Stimulated activated CD4-positive, alpha-beta T cell treated with anti-CD3 and anti-CD28 coated beads, Interleukin-1b, Interleukin-23, amount 100 ng/mL, for 1 hour (primary cell): ENCODE results near the gene TRIM71.
A peak's percentile ranks its signal among the peaks of the same experiment; 100 is the strongest.
"Not testable (repeated sequence)": the region's sequence is repeated elsewhere in the genome, so short reads cannot be mapped to it uniquely, and the experiment has no call there.

ENCODE experiments used
- DNase-seq, 2 donors: peaks; one replicate each; pipeline ENCODE4 v3.0.0-alpha.2; 2020; ENCODE audit warnings: low read depth in 2 of 2

TRIM71 gene

GRCh38 chr3:32890420-32891276 is 72.9 kb downstream of the TRIM71 start:
- no peak for DNase-seq

DNA sequence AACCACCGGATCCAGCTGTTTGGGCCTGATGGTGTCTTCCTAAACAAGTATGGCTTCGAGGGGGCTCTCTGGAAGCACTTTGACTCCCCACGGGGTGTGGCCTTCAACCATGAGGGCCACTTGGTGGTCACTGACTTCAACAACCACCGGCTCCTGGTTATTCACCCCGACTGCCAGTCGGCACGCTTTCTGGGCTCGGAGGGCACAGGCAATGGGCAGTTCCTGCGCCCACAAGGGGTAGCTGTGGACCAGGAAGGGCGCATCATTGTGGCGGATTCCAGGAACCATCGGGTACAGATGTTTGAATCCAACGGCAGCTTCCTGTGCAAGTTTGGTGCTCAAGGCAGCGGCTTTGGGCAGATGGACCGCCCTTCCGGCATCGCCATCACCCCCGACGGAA is 73.6 kb downstream of the TRIM71 start:
- DNase-seq = no peak

DNA sequence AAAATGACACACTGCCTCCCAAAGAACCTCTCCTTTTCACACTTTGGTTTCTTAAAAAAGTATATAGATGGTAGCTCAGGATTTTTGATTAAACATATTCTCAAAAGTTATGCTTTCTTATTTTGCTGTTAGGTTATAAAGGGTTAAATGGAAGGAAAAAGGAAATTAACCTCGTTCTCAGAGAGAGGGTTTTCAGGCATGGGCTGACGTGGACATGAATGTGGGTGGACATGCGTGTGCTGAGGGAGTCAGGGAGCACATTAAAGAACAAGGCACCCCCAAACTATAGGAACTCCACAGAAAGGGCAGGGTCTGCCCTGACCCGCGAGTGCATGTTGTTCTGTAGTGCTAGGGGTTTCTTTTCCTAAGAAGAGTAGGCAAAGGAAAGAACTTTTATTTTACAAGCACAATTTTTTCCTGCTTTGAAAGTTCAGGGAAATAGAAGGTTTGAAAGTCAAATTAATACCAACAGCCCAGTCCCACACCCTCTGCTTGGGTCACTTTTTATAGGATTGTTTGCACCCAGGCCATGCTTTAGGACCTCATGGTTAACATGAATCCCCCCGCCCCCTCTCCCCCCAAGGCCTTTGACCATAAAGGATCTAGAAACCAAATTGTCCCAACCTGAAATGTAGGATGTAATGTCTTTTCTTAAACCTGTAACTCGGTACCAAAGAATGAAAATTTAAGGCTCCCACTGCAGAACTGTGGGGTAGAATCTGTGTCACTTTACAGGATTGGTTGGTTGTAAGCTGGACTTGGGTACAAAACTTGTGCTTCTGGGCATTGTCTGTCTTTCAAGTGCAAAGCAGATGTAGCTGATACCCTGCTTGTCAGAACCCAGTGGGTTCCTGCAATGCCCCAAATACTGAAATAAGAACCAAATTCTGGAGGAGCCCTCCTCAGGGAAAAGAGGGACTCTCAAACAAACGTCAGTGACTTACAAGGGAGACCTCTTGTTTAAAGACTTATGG is 75.1 kb downstream of the TRIM71 start:
- DNase-seq = no peak

DNA sequence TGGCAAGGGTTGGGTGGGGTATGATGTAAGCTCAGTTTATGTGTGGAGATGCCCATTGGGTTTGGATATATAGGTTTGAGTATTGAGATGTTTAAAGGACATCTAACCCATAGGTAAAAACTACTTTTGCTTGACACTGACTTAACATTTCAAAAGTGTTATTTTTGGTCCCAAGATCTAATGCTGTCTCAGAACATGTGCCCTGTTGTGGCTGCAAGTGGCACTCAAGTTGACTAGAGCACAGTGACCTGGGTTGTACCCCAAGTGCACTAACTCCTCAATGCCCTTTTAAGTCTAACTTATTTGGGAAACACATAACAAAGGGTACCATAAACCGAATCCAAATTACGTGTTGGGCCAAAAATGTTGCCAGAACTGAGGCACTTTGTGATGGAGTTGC is 77.2 kb downstream of the TRIM71 start:
- no peak for DNase-seq

DNA sequence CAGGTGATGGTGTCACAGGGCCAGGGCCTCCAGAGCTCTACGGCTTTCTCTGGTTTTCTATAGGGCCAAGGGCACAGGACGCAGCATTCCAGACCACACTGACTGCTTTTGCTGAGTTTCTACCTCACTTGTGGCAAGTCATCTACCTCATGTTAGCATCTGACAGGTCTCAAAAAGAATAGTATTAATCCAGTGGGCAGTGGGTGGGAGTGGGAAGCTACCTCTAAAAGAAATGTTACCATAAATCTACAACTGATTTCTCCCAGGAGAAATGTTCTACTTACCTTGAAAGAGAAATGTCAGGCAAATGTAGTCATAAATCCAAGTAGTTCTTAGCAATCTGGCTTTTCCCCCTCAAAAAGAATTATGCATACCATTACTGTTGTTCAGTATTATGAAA is 77.9 kb downstream of the TRIM71 start:
- DNase-seq = no peak

DNA sequence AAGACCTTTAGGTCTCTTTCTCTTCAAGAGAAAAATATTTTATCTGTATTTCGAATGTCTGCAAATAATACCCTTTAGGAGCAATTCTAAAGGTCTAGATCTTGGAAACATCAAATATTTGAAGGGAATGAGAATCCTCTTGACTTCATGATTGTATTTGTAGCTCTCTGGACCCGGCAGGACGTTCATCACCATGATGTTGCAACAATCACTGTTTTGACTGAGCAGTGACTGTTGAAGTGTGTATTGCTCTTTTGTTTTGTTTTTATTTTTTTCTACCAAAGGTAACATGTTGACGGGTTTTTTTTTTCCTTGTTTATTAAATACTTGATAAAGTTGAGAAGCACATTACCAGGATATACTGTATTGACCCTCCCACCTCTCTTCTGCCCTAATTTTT is 78.3 kb downstream of the TRIM71 start:
- DNase-seq = no peak

DNA sequence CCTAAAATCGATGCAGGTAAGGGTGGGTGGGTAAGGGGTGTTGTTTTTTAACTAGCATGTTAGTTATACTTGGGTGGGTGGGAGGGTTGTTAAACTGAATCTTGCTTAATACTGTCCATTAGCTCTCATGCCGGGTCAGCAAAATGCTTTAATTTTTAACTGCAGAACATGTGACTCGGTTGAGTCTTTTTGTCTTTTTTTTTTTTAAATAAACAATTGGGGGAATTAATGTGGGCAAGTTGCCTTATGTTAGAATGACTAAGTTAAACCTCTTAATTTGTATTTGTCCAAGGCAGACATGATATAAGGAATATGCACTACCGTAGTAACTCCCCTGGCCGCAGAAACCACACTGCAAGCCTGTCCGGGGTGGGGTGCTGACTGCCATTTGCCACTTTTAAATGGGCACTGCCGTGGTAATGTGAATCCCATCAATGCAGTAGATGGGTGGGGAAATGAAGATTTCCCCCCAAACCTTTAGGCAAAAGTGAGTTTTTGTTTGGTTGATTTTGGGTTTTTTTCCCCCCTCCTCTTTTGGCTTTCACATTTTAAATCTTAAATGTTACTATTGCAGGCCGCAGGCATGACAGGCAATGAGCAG is 79.3 kb downstream of the TRIM71 start:
- no peak for DNase-seq

- no peak for DNase-seq
These were observed 80.3 kb downstream of the TRIM71 start for GRCh38 chr3:32897981-32898623.

DNA sequence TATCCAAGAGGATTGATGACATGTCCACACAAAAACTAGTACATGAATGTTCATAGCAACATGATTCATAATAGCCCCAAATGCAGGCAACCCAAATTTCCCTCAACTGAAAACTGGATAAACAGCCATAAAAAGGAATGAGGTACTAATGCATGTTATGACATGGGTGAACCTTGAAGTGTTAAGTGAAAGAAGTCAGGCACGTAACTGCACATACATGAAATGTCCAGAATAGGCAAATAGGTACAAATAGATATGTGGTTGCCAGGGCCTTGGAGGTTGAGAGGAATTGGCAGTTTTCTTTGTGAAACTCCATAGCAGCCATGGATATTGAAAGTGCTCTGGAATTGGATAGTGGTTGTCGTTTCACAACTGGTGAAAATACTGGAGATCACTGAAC is 81.5 kb downstream of the TRIM71 start:
- DNase-seq = no peak

GRCh38 chr3:32901005-32901932 is 83.5 kb downstream of the TRIM71 start:
- no peak for DNase-seq

GRCh38 chr3:32902887-32903371 is 85.1 kb downstream of the TRIM71 start:
- peak in 1 of 2 donors; percentile 20 for DNase-seq

DNA sequence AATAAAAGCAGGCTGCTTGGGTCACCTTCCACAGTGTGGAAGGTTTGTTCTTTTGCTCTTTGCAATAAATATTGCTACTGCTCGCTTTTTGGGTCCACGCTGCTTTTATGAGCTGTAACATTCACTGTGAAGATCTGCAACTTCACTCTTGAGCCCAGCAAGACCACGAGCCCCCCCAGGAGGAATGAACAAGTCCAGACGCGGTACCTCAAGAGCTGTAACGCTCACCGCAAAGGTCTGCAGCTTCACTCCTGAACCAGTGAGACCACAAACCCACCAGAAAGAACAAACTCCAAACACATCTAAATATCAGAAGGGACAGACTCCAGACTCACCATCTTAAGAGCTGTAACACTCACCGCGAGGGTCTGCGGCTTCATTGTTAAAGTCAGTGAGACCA is 86.2 kb downstream of the TRIM71 start:
- DNase-seq = no peak

GRCh38 chr3:32909999-32910398 is 92.2 kb downstream of the TRIM71 start:
- DNase-seq = no peak

GRCh38 chr3:32910954-32911353 is 93.2 kb downstream of the TRIM71 start:
- no peak for DNase-seq

DNA sequence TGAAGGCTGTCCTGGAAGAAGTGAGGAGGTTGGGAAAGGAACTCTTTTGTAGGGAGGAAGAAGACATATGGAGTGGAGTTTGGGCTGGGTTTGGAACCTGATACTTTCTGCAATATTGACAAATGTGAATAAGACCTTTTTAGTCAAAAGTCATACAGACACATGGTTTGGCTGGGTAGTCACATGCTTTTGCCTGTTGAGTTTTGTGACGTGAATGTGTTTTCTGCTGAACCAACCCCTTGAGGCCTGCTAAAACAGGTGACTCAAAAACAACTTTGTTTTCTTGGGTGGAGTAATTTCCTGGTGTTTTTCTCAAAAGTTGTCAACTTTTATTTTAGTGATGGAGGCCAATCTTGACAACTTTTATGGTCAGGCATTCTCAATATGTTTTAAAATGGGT is 94.2 kb downstream of the TRIM71 start:
- DNase-seq = no peak

- DNase-seq = no peak
These were observed 96.1 kb downstream of the TRIM71 start for GRCh38 chr3:32913790-32914446.

DNA sequence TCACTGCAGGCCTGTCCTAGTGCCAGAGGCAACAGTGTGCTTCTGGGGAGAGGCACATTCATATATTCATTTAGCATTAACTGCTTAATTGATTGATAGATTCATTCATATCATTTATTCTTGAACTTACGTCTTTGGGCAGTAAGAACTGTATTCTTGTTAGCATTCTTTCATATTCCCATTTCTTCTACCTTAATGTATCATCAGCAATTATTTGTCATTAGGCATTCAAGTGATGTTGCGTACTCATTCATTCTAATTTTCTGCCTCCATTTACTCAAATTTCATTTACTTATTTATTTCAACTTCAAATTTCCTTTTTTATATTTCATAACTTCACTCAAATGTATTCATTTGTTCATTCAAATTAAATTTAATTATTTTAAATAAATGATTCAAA is 102.1 kb downstream of the TRIM71 start:
- DNase-seq = no peak

- DNase-seq = no peak
These were observed 104.3 kb downstream of the TRIM71 start for GRCh38 chr3:32922078-32922477.

- DNase-seq = no peak
These were observed 112.4 kb downstream of the TRIM71 start for GRCh38 chr3:32930161-32930560.

DNA sequence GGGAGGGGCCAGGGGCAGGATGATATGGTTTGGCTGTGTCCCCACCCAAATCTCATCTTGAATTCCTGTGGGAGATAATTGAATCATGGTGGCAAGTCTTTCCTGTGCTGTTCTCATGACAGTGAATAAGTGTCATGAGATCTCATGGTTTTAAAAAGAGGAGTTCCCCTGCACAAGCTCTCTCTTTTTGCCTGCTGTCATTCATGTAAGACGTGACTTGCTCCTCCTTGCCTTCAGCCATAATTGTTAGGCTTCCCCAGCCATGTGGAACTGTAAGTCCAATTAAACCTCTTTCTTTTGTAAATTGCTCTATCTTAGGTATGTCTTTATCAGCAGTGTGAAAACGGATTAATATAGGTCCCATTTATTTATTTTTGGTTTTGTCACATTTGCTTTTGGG is 113.5 kb downstream of the TRIM71 start:
- DNase-seq = not testable (repeated sequence)
